Activated T-helper 1 cell treated with anti-CD3 and anti-CD28 coated beads, Interleukin-2, amount 50 U/mL, for 16 hours (primary cell): ENCODE data around the gene TMEM132E.

Experiments used
- DNase-seq, 2 donors: peaks; one replicate each; pipeline ENCODE4 v3.0.0-alpha.2; 2020; ENCODE audit warnings: low read depth in 1 of 2, low spot score in 1 of 2

TMEM132E gene

DNA sequence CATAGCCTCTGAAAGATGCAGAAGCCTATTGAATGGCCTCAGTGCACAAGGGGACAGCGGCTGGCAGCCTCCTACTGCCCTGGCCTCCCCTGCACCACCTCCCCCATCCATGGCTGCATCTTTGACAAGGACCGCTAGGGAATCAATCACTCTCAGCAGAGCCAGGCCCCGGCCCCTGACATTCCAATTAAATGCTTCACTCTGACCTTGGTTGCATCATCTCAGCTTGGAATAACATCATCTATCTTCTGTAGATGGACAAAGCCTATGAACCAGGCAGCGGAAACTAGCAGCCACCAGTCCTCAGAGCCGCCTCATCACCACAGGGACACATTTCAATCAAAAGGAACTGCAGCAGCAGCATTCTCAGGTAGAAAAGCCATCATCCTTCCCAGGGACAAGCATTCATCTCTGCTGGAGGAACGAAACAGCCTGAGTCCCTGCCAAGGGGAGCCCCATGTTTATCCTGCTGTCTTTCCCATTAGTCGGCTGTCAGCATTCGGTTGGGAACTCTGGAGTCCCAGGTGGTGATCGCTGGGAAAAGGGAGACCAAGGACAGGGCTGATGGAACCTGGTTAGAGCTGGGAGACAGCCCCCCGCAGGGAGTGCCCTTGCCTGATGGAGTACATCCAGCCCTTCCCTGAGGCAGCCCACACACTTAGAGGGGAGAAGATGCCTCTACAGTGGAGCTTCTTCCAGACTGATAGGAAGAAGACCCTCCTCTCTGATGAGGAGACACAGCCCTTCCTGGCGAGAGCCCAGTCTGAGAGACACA is 11.5 kb upstream of the TMEM132E start:
- no peak for DNase-seq

DNA sequence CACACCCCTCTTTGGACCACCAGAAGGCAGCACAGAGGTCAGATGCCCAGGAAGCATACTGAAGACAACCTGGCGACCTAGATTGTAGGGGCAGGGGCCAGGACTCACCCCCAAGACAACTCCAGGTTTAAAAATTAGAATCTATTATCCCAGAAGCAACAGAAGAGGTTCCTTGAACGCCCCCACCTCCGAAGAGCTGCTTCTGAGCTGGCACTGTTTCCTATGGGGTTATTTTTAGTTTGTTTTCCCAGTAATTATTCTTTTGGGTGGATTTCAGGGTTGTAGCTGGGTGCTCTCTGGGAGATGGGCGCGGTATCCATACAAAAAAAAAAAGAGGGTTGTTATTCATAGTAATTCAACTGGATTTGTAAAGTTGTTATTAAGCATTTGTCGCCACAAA is 10.4 kb upstream of the TMEM132E start:
- DNase-seq = no peak

DNA sequence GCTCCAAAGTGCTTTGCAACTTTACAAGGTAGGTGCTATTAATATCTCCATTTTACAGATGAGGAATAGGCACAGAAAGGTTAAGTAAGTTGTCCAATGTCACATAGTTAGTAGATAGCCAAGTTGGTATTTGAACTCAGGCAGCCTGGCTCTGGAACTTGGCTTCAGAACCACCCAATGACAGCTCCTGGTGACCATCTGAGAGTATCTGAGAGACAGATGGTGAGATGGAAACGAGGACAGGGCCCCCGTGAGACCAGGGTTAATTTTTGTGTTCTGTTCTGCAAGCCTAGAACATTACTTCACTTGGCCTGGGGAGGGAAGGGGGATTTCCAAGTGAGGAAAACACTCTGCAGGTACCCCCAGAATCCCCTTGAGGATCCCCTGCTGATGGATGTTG is 9.8 kb upstream of the TMEM132E start:
- DNase-seq = no peak

DNA sequence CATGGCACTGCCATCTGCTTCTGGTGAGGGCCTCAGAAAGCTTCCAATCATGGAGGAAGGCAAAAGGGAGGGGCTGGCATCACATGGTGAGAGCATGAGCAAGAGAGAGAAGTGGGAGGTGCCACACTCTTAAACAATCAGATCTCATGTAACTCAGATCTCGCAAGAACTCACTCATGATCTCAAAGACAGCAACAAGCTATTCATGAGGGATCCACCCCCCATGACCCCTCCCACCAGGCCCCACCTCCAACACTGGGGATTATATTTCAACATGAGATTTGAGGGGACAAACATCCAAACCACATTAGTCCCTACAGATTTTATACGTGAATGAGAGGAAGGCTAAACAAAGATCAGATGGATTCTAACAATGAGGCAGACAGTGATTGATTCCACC is 8.9 kb upstream of the TMEM132E start:
- no peak for DNase-seq

DNA sequence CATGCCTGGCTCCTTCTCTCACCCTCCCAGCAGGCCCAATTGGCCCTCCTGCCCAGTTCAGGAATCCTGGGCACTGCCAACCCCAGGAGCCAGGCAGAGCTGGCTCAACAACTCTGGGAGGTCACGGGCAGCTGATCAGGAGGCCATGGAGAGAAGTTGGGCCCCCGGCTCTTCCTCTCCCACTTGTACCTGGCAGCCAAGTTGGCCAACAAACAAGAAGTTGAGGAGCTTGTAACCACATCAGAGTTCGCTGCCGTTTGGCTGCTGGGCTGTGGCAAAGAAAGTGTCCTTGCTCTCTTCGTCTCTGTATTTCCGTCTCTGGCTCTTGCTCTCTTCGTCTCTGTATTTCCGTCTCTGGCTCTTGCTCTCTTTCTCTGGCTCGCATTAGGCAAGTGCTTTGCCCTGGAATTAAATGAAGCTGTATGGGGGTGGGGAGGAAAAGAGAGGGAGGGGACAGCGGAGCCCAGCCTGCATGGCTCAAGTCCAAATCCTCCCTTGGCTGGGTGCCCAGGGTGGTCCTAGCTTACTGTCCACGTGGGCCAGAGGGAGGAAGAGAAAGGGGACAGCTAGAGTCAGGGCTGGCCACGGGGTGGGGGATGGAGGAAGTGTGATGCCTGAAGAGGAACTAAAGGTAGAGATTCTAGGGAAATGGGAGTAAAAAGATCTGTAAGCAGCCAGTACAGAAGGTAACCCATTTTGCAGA is 7.8 kb upstream of the TMEM132E start:
- DNase-seq = no peak

DNA sequence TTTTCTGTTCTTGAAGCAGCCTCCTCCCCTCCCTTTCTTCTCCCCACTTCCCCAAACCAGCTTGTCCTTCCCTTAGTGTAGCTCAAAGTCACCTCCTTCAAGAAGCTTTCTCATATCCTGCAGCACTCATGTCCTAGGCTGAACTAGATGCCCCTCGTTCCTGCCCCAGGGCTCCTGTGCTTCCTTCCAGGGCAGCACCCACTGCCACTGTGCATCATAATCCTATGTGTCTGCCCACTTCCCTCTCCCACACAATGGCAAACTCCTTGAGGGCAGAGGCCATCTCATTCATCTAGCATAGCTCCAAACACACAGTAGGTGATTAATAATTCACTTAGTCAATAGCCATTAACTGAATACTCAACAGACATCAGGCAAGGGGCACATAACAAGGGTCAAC is 6.9 kb upstream of the TMEM132E start:
- no peak for DNase-seq

DNA sequence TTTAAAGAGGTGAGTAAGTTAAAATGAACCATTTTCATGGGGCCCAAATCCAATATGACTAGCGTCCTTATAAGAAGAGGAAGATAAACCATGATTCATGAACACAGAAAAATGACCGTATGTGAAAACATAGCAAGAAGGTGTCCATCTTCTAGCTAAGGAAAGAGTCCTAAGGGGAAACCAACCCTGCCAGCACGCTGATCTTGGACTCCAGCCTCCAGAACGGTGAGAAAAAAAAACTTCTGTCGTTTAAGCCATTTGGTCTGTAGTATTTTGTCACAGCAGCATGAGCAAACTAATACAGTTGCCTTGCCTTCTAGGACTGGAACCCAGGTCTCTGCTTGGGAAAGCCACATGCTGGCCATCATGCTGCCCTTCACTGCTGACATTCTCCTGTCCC is 4.2 kb upstream of the TMEM132E start:
- no peak for DNase-seq

DNA sequence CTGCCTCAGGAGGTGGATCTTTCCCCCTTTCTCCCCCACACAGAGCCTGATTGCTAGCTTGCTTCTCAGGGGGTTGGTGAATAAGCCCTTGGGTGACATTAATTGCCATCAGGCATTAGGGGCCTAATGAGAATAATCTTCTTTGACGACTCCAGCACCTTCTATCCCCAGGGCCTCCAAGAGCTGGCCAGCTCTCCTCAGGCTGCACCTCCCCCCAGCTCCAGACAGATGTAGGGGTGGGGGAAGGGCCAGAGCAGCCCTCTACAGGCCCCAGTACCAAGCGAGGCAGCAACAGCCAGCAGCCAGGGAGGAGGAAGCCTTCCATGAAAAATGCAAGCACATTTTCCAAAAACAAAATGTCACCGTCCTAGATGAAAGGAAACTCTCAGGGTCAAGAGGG is 1.4 kb upstream of the TMEM132E start:
- DNase-seq = no peak

DNA sequence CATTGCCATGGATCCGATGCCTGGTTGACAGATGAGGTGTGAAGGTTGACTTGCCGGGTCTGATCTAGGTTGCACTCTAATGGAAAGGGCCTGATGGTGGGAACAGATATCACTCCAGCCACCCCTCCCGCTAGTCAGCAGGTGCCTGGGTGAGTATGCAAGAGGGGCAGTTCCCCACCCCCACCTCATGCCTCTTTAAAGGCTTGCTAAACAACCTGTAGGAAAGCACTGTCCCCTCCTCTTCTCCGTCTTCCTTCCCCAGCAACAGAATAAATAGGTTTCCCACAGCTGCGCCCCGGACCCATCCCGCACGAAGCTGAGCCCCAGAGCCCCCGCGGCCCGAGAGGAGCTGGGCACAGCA is 746 bp upstream of the TMEM132E start:
- no peak for DNase-seq

DNA sequence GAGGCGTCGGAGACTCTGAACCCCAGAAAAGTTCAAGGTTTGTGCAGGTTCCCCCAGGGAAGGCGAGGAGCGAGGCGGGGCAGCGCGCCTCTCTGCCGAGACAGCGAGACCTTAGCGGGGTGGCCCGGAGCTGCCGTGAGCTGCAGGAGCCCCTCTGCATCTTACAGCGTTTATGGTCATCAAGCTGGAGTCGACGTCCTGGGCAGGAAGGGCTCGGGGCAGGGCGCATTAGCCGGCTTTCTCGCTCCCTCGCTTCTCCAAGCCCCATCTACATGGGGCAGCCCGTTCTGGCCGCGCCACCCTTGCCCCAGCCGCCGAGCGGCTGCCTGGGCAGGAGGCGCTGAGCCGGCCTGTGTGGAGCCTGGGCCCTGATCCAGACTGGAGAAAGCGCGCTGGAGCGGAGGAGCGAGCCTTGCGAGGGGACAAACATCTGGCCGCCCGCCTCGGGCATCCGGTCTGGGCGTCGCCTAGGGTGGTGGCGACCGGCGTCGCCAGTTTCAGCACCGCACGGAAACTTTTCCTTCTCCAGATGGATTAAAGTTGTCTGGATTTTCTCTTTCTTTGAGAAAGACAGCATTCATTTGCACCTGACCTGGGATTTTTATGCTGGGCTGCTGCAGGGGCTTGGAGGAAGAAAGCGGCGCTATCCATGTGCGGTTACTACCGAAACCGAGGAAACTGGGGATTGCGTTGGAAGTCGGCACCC is 750 bp downstream of the TMEM132E start:
- no peak for DNase-seq

DNA sequence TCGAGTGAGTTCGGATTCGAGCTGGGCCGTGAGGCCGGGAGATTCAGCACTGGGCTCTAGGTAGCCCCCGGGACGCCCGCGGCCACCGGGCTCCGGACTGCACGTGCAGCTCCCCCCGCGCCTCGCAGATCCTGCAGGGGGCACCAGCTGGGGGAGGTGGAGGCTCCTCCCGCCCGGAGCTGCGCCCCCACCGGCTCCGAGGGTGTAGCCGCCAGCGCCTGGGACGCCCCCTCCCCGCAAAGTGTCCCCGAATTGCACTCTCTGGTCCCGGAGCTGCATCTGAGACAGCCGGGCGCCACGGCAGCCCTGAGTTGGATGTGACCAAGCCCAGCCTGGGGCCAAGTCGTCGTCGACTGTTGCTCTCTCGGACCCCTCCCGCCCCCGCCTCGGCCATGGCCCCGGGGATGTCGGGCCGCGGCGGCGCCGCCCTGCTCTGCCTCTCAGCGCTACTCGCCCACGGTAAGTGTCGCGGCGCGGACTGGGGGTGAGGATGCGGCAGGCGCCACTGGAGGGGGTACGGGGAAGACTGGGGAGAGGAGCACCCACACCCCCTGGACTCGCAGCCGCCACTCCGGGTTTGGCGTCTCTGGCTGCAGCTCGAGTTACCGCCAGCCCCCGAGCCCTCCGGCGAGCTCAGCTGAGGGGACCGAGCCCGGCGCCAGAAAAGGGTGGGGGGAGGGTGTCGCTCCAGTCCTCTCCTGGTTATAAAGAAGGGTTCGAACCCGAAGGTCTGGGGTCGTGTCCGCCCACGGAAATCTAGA is 1.5 kb downstream of the TMEM132E start:
- no peak for DNase-seq

DNA sequence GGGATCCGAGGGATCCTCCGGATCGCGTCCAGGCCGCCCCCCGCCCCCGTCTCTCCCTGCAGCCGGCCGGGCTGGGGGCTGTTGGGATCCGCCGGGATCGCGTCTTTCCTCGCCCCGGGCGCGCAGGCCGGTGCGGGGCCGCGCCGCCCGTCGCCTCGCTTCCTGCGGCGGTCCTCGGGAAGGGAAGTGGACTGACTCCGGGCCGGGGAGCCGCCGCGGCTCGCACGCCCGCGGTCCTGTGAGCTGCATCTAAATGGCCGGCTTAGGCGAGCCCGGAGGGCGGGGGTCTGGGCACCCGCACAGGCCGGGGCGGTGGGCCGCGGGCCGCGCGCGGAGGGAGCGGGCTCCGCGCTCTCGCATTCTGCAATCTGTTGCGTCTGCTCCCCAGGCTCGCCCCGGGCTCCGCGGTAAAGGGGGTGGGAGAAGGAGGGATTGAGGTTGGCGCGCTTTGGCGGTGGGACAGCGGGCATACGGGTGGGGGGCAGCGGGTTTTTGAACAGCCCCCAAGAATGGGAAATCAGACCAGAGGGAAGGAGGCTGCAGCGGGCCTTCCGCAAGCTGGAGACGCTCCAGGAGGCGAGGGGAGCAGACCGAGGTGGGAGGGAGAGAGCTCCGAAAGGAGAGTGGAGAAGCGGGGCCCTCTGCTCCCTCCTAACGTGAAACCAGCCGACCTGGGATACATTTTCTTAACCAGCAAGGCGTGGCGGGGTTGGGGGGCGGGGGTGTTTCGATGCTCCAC is 2.2 kb downstream of the TMEM132E start:
- DNase-seq = no peak

DNA sequence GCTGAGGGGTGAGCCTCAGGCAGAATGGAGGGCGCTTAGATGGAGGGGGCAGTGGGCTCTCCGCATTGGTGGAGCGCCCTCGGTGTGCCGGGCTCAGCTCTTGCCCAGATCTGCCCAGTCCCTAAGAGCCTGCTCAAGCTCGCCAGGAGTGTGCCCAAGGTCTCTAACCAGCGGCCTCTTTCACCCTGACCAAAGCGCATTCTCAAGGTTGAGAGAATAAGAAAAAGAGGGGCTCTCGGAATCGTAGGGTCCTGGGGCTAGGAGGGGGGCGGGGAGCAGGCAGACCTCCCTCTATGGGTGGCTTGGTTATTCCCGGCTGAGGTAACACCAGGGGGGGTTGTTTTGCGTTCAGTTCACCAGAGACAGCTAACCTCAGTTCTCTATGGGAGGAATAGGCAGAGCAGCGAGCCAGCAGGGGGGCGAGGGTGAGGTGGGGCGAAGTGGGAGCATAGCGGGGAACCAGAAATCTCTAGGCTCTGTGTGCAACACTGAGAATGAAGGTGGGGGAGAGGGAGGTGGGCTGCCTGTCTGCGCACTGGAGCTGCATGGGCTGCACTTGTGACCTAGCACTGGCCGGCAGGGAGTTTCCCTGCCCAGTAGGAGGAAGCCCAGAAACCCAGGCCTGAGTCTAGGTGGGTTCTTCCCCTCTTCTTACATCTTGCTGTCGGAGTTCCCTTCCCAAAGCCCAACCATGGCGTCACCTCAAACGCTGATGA is 3.0 kb downstream of the TMEM132E start:
- DNase-seq = no peak

DNA sequence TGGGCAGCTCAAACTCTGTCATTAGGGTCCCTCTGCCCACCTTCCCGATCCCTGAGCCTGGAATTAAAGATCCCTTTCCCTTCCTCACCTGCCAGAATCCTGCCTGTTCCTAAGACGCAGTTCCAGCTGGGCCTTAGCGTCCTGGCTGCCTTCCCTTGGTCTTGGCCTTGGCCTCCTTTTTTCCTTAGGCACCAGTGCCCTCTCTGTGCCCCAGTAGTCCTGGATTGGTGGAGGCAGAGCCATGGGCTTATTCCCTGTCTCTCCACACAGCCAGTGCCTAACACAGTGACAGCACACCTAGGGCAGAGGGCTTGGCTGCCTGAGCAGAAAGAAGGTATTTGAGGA is 3.5 kb downstream of the TMEM132E start:
- no peak for DNase-seq

DNA sequence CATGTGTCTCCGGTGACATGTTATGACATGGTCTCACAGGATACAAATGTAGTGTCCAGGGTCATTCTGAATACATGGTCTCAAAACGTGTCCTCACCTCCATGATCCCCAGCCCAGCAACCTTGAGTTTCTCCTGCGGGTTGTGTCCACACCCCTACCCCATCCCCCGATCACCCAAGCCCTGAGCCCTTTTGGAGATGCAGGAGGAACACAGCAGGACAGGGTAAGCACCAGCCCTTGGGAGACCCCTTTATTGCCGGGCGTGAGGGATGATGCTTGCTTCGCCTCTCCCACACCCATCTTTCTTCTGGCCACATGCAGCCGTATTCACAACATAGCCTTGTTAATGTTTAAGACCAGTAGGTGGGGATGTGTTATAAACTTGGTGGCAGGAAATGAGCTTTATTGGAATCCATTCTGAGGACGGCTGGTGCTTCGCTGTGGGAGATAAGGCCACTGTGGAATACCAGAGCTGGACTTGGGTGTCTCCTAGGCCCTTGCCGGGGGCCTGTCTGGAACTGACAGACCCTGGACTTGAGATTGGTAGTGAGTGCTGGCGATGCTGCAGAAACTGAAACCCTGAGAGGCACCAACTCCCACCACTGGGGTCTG is 5.5 kb downstream of the TMEM132E start:
- no peak for DNase-seq

DNA sequence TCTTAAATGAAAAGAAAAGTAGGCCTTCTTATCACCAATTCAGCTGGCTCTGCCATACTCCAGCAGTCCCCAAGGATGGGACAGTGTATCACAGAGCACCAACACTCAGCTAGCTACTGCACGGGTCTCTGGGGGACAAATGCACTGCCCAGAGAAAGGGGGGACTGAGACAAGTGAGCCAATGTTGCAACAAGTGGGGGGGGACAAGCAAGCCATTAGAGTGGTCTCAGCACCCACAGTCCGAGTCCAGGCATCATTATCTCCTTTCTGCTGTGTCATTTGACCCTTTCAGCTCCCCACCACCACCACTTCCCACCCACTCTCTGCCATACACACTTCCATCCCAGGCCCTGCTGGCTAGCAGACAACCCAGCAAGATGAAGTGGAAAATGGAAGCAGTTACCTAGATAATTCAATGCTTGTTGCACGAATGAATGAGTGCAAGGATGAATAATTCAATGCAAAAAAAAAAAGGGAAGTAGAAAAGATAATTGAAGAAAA is 7.0 kb downstream of the TMEM132E start:
- no peak for DNase-seq

DNA sequence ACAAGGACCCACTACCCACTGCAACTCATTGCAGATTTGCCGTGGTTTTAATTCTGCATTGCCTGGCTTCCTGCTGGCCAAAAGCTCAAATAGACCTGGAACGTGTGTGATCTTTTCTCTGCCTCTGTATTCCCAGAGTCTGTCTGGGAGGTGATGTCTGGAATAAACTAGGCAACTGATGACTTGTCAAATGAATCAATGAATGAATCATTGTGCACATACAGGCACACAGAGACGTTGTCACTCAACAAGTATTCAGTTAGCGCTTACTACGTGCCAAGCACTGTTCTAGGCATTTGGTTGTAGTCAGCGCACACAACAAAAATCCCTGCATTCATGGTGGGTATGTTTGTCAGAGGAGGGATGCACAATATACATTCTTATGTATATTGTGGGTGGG is 8.9 kb downstream of the TMEM132E start:
- DNase-seq = no peak

DNA sequence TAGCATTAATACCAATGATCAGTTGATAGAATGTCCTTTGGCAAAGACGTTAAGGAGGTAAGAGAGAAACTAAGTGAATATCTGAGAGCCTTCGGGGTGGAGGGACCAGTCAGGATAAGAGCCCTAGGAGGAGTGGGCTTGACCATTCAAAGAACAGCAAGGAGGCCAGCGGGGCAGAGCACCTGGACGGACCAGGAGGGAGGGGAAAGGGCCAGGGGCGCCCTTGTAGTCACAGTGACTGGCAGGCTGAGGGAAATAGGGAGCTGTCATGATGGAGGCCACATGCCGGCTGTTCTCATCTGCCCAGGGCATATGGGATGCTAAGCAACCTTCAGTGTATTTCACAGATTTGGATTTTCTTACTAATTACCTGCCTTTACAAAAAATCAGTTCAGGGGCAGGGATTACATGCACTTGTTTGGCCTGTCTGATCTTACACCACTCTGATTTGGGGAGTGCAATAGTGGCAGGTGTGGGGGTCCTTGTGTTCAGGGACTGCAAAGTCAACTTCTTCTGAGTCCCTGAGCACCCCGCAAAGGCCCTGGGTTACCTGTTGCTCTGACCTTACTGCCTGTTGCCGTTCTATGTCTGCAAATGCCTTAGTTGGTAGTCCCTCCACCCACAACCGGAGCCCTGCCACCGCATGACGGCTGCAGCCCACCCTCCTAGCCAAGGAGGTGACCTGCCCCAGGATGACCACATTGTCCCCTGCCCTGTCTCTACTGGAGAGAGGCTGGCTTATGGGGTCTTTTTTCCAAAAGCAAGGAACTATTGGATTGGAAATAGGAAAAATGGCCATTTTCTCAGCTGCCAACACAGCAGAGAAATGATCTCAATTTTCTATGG is 10.0 kb downstream of the TMEM132E start:
- no peak for DNase-seq

DNA sequence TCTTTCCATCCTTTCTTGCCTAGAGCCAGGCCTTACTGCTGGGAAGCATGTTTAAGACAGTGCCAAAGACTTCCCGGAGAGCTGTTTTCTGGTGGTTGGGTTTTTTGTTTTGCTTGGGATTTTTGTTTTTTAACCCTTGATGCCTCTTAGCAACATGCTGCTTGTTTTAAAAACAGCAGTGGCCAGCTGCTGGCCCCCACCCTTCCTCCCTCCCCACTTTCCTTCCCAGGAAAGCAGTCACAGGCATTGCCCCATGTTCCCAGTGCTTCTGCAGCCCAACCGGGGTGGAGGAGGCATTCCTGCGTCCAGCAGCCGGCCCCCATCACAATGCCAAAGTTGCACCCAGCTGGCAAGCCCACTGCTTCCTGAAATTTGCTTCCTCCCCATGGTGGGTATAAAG is 12.6 kb downstream of the TMEM132E start:
- DNase-seq = no peak
